GM19395 (cell line): ENCODE results near the gene SERBP1.
A peak's percentile ranks its signal among the peaks of the same experiment; 100 is the strongest.
"Not testable (repeated sequence)": the region's sequence is repeated elsewhere in the genome, so short reads cannot be mapped to it uniquely, and the experiment has no call there.

ENCODE experiments used
- ATAC-seq: cut with Tn5 transposase; IDR thresholded peaks from one replicate; pipeline ENCODE4 v1.9.1; 2021; ENCODE audit warnings: mild to moderate bottlenecking, moderate library complexity; ENCODE audit not compliant: unreplicated experiment

Gene SERBP1

GRCh38 chr1:67430358-67431155 lies at the start of gene SERBP1:
TSS of gene SERBP1 (minus strand) at chr1:67430402. CDS start at chr1:67430300, 102 bp downstream.
- peak; percentile 86 for ATAC-seq

- no peak for ATAC-seq
Observed at GRCh38 chr1:67479146-67479891, 49.1 kb upstream of the SERBP1 start.

- no peak for ATAC-seq
Observed at GRCh38 chr1:67476906-67477305, 46.7 kb upstream of the SERBP1 start.

- no peak for ATAC-seq
Observed at GRCh38 chr1:67476006-67476482, 45.8 kb upstream of the SERBP1 start.

- ATAC-seq = no peak
Observed at GRCh38 chr1:67472056-67472455, 41.9 kb upstream of the SERBP1 start.

- ATAC-seq = no peak
Observed at GRCh38 chr1:67469431-67469830, 39.2 kb upstream of the SERBP1 start.

GRCh38 chr1:67468066-67468718 lies 38.0 kb upstream of the SERBP1 start:
- no peak for ATAC-seq

- no peak for ATAC-seq
Observed at GRCh38 chr1:67465375-67465774, 35.2 kb upstream of the SERBP1 start.

GRCh38 chr1:67464746-67465145 lies 34.5 kb upstream of the SERBP1 start:
- no peak for ATAC-seq

GRCh38 chr1:67464058-67464457 lies 33.9 kb upstream of the SERBP1 start:
- no peak for ATAC-seq

GRCh38 chr1:67463298-67463955 lies 33.2 kb upstream of the SERBP1 start:
- no peak for ATAC-seq

GRCh38 chr1:67460676-67461500 lies 30.7 kb upstream of the SERBP1 start:
- no peak for ATAC-seq

GRCh38 chr1:67459068-67459467 lies 28.9 kb upstream of the SERBP1 start:
- ATAC-seq = no peak

- no peak for ATAC-seq
Observed at GRCh38 chr1:67458663-67459062, 28.5 kb upstream of the SERBP1 start.

GRCh38 chr1:67457247-67457646 lies 27.0 kb upstream of the SERBP1 start:
- ATAC-seq = no peak

GRCh38 chr1:67451815-67452214 lies 21.6 kb upstream of the SERBP1 start:
- ATAC-seq = no peak

GRCh38 chr1:67451356-67451755 lies 21.2 kb upstream of the SERBP1 start:
- no peak for ATAC-seq

GRCh38 chr1:67446893-67447292 lies 16.7 kb upstream of the SERBP1 start:
- no peak for ATAC-seq

GRCh38 chr1:67446014-67446413 lies 15.8 kb upstream of the SERBP1 start:
- ATAC-seq = not testable (repeated sequence)

GRCh38 chr1:67441739-67442281 lies 11.6 kb upstream of the SERBP1 start:
- peak; percentile 48 for ATAC-seq
